K562 treated with DMSO at 1 percent for 4 hours (cell line): Measurements from ENCODE around the gene SLC22A12. TPM values are rescaled to one million over a fixed set of nuclear protein-coding genes. Genes with fewer than 3 reads are reported as not detected.

Experiments used
- total RNA-seq: library from RNA; unstranded; fragments of 300-600 nt; gene quantifications from 2 replicates; pipeline ENCODE4 v1.2.3, GENCODE V29; 2022; ENCODE audit not compliant: insufficient read depth

The SLC22A12 gene
- not detected in 2 replicates for total RNA-seq

DNA sequence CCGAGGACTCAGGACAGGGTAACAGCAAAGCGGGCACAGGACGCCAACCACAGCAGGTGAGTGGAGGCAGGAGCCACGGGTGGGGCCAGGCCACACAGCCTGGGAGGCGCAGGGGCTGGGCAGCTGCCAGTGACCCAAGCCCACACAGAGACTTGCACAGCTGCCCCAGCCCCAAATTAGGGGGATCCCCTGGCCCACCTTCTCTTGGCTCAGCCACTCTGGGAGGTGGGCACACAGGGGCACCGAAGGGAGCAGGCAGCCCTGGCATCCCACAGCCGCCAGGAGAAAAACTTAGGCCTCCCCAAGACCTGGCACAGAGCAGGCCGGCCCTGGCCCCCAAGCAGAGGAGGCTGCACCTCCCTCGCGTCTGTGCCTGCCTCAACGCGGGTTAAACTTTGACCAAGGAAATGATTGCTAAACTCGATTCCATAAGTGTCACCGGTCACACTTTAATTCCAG is at the start of gene SLC22A12:
Gene SLC22A12, plus strand, starts transcription at position 458 of the 459 bp plus-strand sequence. CDS start 337 bp downstream, outside the sequence.

Other genes with a start within 250 kb of the SLC22A12 start
- gene RPS6KA4, start 232.1 kb upstream of the SLC22A12 start, total RNA-seq = 25.4 and 30.5 TPM in 2 replicates
- gene SLC22A11, start 35.3 kb upstream of the SLC22A12 start, total RNA-seq = not detected in 2 replicates
- gene NRXN2, start 132.0 kb downstream of the SLC22A12 start, total RNA-seq = not detected in 2 replicates
- 10.1 and 12.5 TPM in 2 replicates for gene RASGRP2, start 152.9 kb downstream of the SLC22A12 start, total RNA-seq
- gene PYGM, start 168.8 kb downstream of the SLC22A12 start, total RNA-seq = 5.3 and 9.5 TPM in 2 replicates
- gene SF1, start 187.3 kb downstream of the SLC22A12 start, total RNA-seq = 148 and 194 TPM in 2 replicates
- gene MAP4K2, start 212.0 kb downstream of the SLC22A12 start, total RNA-seq = 11.2 and 18.1 TPM in 2 replicates
- gene MEN1, start 219.3 kb downstream of the SLC22A12 start, total RNA-seq = 40.1 and 42.7 TPM in 2 replicates